ENCODE measurements around the gene REXO4.

REXO4 gene

DNA sequence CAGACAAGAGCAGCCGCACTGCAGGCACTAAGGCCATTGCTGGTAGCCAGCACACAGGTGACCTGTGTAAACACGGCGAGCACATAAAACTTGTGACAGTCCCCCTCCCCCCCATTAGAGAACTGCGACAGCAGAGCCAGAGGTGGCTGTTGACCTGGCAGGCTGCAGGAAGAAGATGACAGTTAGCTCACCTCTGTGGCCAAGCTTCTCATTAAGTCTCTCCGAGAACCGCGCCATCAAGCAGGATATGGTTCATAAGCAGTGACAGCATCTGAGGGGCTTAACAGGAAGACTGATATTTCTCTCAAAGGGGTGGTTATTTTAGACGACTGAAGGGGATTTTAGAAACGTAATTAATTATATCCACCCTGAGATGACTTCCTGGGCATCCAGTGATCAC lies 47.1 kb downstream of the REXO4 start:
- peak overlapping the region; percentile 98 for H3K27ac ChIP-seq
- TF ChIP-seq, protein P1, sequence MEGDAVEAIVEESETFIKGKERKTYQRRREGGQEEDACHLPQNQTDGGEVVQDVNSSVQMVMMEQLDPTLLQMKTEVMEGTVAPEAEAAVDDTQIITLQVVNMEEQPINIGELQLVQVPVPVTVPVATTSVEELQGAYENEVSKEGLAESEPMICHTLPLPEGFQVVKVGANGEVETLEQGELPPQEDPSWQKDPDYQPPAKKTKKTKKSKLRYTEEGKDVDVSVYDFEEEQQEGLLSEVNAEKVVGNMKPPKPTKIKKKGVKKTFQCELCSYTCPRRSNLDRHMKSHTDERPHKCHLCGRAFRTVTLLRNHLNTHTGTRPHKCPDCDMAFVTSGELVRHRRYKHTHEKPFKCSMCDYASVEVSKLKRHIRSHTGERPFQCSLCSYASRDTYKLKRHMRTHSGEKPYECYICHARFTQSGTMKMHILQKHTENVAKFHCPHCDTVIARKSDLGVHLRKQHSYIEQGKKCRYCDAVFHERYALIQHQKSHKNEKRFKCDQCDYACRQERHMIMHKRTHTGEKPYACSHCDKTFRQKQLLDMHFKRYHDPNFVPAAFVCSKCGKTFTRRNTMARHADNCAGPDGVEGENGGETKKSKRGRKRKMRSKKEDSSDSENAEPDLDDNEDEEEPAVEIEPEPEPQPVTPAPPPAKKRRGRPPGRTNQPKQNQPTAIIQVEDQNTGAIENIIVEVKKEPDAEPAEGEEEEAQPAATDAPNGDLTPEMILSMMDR (conservative IDR thresholded peaks at IDR 0.05), result no peak

DNA sequence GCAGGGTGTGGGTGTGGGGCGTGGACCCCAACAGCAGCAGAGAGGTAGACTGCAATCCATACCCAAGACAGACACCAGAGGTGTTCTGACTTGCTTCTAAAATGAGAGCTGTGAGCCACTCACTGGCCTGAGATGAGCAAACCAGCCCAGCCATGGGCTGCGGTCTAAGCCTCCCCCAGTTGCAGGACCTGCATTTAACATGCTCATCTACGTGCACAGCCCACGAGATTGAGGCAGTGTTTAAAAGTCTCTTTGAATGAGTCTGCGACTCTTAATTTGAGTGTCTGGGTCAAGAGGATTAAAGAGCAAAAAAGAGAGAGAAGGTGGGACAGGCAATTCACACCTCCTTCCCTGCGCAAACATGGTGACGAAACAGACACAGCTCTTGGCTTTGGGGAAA lies 47.9 kb downstream of the REXO4 start:
- TF ChIP-seq, protein P1 (conservative IDR thresholded peaks at IDR 0.05), result no peak
- H3K27ac ChIP-seq, result peak overlapping the region; percentile 98

DNA sequence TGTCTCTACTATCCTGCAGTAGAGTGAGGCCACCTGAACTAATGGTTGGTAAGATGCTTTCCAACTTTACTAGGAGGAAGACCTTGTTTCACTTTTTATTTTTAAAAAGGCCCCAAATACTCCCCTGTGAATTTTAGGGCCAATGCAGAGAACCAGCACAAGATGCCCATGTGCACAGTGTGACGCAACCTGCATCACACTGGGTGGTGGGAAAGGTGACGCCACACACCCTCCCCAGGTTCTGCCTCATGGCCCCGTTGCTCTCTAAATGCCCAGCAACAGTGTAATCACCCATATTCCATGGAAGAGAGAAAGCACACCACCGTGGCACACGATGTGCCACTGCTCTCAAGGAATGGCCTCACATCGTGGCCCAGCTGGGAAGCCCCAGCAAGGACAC lies 48.4 kb downstream of the REXO4 start:
- TF ChIP-seq, protein P1 (conservative IDR thresholded peaks at IDR 0.05), result no peak

DNA sequence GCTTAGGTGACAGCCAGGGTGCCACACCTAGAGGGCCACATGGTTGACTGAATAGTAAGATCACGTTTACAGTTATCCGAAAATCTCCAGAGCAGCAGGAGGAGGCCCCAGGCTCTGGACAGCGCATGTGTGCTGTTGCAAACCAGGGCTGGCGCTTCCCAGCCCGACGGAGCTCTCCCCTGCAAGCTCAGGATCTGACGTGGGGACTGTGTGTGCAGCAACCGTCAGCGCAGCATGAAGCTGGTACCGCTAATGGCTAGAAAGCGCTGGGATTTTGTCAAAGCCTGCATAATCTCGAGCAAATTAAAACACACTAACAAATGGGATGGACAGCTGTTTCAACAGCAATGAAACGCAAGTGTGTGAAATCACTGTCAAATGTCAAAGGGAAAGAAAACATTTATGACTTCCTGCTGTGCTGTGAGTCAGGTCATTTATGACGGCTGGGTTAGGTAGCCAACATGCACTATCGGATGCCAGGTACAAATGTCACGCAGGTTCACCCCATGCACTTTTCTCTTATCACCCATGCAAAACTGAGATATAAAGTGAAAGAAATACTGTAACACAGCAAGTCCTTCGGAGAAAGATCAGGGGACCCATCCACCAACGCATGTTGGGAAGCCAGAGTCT lies 49.4 kb downstream of the REXO4 start:
- TF ChIP-seq, protein P1 (conservative IDR thresholded peaks at IDR 0.05), result no peak
- peak overlapping the region; percentile 98 for H3K27ac ChIP-seq

More for the DNA sequence above, 48.4 kb downstream of the REXO4 start:
- H3K27ac ChIP-seq, result peak overlapping the region; percentile 98

DNA sequence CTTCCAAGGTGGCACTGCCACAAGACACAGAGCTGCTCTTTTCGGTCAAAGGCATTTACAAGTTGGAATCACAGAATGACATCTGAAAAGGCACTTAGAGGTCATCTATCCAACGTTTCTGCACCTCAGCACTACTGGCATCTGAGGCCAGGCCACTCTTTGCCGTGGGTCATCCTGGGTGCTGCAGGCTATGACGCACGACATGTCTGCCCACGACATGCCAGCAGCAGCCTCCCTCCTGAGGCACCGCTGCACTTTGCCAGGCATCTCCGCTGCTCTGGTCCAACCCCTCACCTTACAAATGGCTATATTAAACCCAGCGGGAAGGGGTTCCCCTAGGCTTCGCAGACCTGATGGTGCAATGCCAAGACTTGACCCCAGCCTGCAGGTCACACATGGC lies 50.0 kb downstream of the REXO4 start:
- TF ChIP-seq, protein P1 (conservative IDR thresholded peaks at IDR 0.05), result no peak
- H3K27ac ChIP-seq, result peak overlapping the region; percentile 98

DNA sequence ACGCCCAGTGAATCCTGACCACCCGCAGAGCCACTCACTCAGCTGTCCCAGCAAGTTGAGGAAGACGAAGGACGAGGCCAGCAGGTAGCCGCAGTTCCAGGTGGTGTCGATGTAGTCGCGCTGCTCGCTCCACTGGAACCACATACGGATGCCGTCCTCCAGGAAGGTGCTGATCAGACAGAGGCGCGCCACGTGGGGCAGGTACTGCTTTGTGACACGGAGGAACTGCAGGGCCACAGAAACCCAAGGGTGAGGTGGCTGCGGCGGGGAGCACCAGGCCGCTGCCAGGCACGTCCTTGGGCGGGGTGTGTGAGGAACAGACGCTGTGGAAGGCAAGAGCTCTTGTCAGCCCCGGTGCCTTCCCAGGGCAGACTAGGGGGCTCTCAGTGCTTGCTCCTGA lies 50.6 kb downstream of the REXO4 start:
- peak overlapping the region; percentile 98 for H3K27ac ChIP-seq
- TF ChIP-seq, protein P1 (conservative IDR thresholded peaks at IDR 0.05), result no peak

DNA sequence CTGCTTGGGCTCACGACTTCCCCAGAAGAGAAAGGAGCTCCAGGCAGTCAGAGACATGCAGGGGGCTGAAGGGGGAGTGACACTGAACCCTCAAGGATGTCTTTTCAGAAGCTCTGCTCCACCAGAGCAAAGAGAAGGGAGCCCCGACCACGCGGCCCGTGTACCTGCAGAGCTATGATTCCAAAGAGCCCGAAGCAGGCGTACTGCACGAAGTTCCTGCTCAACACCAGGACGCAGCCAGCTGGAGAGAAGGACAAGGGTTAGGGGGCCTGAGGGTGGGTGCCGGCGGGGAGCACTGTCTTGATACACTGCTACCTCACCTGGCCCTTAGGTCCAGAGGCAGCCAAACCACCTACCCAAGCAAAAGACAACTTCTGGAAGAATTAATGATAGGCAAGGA lies 51.4 kb downstream of the REXO4 start:
- TF ChIP-seq, protein P1 (conservative IDR thresholded peaks at IDR 0.05), result no peak
- peak overlapping the region; percentile 98 for H3K27ac ChIP-seq
